ENCODE measurements around the gene DDX1.

The DDX1 gene

DNA sequence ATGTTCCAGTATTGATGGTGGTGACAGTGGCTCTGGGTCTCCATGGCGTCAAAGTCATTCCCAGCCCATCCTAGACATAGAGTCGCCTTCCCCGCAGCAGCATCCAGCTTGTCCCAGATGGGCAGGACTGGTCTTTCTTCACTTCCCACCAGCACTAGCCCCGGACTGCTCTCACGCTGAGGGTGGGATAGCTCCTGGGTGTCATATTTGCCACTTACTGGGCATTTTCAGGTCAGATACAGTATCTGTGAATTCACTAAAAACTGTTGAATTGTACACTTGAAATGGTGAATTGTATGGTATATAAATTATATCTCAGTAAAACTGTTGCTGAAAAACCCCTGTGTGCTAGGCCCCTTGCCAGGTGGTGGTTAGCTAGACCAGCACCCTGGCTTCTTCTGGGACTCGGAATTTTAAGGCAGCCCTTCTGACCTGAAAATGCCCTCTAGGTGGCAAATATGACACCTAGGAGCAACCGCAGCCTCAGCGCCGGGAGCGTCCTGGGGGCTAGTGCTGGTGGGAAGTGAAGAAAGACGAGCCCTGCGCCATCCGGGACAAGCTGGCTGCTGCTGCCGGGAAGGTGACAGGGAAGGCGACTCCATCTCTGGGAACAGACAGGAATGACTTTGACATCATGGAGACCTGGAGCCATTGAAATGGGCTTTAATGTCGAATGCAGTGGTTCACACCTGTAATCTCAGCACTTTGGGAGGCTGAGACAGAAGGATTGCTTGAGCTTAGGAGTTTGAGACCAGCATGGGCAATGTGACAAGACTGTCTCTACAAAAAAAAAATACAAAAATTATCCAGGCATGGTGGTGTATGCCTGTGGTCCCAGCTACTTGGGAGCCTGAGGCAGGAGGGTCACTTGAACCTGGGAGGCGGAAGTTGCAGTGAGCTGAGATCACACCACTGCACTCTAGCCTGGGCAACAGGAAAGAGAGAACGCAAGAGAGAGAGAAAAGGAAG, 56.2 kb downstream of the DDX1 start:
- DNase-seq, result no peak

DNA sequence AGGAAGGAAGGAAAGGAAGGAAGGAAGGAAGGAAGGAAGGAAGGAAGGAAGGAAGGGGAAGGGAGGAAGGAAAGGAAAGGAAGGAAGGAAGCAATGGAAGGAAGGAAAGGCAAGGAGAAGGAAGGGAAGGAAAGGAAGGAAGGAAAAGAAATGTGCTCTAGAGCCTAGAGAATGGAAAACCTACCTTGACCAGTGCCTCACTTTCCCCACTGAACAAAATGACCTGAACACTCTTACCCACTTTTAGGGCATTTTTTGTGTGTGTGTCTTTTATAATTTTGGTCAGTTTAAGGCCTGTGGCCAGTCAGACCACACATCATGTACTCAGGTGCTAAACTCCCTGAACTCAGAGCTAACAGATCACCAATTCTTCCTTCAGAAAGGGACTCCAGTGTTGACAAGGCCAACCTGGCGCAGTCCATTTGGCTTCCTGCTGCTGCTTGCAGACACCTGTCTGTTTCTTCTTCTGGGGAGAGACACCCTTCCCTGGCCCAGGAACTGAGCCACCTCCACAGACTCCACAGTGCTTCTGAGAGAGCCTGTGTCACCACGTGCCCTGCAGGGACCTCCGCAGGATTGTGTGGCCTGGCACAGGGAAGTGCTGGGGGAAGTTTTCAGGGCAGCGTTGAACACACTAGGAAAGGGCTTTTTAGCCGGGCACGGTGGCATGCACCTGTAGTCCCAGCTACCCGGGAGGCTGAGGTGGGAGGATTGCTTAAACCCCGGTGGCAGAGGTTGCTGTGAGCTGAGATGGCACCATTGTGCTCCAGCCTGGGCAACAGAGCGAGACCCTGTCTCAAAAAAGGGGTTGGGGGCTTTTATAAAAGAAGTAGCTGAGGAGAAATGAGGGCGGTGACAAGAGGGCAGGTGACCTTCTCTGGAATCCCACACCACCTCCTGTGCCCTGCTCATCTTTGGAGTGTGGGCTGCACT, 57.2 kb downstream of the DDX1 start:
- no peak for DNase-seq

DNA sequence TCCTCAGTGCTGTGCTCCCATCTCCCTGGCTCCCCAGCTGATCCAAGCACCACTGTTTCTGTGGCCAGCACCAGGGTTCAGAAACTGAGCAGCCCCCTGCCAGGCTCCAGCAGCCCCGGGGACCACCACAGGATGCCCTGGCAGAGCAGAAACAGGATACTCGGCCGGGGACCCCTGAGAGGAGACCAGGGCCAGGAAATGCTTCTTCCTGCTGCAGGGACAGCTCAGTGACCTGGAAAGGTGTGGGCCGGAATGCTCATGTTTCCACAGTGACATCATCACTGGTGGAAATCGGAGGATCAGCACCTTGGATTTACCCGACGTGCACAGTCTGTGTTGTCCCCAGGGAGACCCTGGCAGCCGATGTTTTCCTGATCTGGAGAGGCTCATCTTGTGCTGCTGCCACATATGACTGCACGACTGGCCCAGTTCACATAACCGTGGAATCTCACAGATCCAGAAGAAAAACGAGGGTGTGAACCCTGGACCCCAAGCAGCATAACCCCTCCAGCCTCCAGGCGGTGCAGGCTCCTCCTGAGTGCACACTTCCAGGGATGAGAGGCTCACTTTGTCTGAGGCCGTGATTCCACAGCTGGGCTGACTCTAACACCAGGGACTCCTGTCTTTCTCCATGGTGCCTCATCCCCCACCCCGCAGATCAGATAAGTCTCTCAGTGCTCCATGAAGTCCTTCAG, 58.0 kb downstream of the DDX1 start:
- DNase-seq, result no peak

DNA sequence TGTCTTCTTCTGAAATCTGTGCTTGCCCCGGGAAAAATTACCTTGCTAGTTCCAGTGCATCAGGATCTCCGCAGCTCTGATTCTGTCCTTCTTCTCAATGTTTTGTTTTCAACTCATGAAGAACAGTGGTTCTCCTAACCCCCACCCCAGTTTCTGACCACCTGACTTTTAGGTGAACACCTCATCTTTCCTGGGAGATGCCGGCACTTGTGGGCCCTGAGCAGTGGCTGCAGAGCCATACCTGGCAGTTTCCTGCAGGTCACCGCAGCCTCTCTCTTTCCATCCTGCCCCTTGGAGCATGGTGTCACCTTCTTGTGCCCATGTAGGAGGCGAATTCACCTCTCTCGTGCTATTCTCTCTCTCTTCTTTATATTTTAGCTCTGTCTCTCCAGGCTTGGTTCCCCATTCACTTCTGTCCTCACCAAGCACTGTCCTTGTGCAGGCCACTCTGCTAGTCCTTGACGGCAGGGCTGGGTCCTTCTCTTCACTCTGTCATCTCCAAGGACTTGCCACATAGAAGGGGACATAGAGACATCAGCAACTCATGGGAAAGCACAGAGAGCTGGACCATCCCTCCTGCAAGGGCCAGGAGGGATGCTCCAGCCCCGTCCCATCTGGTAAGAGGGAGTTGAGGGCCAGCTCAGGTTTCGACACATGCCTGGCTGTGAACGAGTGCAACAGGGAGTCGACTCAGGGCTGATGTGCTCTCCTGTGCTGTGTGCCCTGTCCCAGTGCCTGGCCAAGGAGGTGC, 59.1 kb downstream of the DDX1 start:
- no peak for DNase-seq

DNA sequence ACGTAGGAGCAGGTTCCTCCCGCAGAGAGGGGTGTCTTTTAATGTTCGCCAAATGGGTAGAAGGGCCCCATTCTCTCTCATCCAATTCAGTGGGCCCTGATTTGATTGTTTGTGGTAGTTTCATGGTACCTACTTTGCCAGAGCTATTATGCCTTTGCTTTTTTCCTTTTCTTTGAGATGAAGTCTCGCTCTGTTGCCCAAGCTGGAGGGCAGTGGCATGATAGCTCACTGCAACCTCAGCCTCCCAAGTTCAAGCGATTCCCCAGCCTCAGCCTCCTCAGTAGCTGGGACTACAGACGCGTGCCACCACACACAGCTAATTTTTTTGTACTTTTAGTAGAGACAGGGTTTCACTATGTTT, 59.7 kb downstream of the DDX1 start:
- no peak for DNase-seq

DNA sequence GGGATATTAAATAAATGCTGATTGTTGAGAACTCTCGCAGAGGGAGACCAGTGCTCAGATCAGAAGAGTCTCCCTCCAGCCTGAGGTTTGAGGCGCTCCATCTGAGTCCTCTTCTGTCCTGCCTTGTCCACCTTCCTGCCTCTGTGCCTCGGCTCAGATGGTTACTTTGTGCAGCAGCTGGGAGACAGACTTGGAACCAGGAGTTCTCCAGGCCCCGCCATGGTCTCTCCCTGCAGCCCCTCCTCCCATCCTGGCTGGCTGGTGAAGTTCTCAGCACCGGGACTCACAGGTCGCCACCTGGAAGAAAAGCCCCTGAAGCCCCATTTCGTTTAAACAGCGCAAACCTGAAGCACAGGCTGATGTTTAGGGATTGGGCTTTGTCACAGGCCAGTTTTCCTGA, 60.6 kb downstream of the DDX1 start:
- no peak for DNase-seq

DNA sequence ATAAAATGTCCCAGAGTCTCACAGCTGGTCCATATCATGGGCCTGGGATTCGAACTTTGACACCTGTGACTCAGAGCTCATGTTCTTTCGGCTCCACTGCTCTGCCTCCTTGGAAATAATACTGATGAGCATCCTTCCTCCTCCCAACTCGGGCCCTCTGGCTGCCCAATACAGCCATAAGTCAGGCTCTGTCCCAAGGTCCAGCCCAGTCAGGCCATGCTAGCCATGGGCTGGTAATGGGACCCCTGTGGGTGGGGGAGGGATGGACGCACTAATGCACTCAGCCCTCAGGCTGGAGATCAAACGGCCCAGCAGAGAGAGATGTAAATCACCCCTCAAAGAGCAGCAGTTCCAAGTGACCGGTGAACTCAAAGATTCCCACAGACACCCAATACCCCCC, 61.1 kb downstream of the DDX1 start:
- DNase-seq, result no peak

DNA sequence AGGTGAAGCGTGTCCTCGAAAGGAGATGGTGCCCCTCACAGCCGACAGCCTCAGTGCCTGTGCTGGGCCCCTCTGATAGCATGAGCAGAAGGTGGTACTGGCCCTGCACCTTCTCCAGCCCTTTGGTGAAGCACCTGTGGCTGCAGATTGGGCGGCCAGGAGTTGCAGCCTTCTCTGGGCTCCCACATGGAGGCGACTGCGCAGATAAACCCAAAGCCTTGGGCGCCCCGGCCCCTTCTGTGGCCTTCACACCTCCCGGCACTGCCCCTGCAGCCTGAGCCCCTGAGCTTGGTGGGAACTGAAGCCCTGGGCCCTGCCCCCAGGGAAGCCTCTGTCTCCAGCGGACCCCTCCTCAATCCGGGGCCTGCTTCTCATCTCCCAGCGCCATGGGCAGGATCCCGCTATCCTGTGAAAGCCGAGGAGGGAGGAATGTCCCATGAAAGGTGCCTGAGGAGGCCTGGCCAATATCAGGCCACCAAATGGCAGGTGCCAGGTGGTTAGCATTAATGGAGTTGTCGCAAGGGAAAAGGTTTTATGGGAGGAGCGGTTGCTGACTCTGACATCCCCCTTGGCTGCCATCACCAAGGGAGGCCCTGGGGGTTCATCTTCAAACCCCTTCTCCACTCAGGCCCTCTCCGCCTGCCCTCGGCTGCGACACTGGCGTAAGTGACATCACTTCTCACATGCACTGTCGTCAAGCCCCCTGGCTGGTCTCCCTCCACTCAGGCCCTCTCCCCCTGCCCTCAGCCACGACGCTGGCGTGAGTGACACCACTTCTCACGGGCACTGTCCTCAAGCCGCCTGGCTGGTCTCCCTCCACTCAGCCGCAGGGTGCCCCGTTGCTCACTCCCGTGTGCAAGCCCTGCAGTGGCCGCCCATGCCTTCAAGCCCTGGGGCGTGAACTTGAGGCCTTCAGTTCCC, 62.4 kb downstream of the DDX1 start:
- no peak for DNase-seq

DNA sequence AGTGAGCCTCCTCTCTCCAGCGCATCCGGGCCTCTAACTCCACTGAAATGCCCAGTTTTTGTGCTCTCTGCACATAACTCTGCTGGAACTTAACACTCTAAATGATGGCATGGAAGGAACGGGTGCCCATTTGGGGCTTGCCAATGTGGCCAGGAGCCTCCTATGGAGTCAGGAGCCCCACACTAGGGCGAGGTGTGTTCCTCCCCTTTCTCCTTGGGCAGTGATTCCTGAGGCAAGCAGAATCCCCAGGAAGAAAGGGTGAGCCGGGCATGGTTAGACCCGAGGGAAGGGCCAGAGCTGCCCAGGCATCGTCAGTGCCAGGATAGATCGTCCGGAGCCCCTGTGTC, 63.0 kb downstream of the DDX1 start:
- no peak for DNase-seq

DNA sequence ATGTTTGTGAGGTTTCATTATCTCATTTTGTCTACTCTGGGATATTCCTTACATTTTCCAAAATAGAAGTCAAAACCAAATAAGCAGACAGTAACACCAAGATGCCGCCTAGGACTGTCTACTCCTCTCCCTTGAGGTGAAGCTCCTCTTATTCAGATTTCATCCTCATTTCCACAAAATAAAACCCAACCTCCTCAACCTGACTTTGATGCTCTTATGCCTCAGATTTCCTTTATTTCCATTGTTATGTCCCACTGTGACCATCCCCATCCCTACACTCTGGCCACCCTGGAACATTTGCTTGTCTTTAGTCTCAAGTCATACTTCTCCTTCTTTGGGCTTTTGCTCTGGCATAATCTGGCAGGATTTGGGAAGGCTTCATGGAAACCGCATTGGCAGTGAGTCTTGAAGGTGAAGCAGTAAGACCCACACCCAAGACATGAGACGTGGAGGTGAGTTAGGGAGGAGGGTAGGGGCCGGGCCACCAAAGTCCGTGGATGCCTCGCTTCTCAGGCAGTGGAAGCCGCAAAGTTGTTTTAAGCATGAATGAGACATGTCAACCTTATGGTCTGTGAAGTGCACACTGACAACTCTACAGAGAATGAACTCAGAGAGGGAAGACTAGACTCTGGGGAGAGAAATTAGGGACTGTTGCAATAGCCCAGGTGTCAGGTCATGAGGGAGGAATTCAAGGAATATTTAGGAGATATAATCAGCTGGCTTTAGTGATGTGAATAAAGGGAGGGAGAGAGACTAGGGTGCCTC, 63.6 kb downstream of the DDX1 start:
- no peak for DNase-seq

DNA sequence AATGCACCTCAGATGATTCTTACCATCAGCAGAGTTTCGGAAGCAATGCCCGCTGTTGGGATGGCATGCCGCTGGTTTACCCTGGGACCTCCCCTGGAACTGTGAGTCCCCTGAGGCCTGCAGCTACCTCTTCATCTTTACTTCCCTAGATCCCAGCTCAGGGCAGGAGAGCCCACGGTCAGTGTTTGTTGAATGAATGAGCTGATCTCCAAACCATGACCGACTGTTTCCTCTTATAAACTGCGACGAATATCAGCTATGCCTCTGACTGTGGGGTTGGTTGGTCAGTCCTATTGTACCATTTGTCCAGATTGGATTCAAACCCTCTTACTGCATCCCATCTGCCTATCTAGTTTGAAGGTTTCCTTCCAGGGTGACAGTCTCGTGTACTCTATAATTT, 64.4 kb downstream of the DDX1 start:
- DNase-seq, result no peak

DNA sequence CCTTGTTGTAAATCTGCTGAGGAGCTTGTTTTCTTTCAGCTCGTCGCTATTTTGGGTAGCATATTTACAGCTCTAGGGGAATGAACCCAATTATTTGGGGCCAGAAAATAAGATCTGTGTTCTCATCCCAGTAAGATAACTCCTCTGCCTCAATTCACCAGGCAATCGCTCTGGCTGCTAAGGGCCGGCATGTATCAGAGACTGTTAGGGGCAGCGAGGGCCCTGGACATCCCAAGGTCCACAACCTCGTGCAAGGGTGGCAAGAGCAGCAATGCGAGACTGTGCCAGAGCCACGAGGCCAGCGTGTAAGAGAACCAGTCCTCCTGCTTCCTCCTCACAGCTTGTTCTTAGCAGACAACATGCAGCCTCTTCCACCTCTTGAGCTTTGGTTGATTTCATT, 66.1 kb downstream of the DDX1 start:
- no peak for DNase-seq

DNA sequence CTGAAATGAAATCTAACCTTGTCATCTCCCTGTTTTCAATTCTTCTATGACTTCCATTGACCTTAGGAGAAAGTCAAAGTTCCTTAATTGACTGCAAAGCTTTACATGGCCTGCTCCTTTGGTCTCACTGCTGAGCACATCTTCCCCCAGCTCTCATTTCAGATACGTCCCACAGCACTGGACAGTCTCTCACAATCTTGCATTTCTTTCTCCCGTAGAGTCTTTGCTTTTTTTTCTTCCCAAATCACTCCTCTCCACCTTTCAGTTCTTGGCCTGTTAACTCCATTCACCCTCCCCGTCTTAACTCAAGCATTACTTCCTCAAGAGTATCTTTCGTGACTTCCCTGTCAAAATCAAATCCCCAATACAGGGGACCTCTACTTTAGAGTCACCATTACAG, 67.2 kb downstream of the DDX1 start:
- no peak for DNase-seq

DNA sequence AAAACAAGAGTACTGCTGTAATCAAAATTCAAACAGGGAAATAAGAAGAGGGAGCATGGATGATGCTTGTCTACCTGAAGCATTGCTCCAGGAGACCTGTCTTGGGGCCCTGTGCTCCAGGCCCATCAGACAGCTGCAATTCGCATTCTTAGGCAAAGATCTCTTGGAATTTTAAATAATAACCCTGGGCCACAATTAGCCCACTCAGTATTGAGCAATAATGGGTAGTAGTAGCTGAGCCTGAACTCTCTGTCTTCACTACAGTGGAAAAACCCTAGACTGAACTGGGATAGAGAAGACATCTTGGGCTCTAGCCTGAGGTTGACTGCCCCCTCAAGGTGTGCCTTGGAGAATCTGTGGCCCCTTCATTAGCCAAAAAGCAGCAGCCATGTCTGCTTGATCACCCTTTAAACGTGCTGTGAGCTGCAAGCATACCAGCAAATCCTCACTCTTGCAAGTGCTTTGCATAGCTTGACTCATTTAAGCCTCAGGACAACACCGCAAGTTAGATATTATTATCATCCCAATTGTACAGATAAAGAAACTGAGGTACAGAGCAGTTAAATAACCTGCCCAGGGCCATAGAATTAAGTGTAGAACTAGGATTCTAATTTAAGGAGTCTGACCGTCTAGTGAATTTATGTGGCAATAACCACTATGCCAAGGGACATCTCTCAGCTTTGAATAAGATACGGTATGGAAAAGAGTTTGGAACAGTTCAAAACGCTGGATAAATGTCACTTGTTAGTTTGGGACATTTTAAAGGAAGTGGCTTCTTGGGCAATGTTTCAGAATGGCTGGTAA, 69.0 kb downstream of the DDX1 start:
- no peak for DNase-seq

DNA sequence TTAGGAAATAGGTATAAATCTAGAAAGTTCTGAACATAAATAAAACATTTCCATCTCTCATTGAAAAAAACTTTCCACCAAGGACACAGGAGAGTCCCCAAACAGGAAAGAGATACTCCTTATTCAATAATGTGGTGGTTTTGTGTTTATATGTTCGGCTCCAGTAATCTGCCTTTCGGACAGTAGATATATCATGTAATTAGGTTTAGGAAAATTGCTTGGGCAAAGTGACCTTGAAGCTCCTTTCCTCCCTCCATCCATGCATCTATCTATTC, 69.6 kb downstream of the DDX1 start:
- no peak for DNase-seq

DNA sequence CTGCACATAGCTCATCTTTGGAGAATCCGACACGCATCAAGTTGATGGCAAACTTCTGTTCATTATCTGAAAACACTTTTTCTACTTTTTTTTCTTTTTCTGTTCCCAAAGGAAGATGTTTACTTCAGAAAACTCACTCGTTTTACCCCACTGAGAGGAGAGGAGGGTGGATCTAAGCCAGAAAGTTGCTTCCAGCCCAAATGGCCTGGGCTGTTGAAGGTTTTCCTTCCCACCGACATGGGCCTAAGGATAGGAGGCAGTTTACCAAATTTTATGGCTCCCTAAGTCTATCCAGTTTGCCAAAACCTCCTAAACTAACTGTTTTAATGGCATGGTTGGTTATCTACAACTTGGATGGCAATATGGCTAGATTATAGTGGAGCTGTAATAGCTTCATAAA, 70.4 kb downstream of the DDX1 start:
- no peak for DNase-seq

DNA sequence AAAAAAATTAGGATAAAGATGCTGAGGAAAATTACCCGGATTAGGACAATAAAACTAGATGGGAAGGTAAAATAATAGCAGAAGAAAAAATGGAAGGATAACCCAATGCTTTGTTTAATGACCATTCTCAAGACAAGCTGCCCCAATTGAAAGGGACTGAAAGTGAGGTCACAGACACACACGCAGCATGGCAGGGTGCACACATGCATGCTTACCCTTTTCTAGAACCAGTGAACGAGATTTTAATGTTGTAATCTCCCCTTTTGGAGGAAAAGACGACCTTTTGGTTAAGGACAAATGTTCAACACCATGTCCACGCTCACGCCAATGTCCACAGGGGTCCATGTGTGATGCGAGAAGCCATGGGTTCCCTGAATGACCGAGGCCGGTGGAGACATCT, 70.9 kb downstream of the DDX1 start:
- no peak for DNase-seq

DNA sequence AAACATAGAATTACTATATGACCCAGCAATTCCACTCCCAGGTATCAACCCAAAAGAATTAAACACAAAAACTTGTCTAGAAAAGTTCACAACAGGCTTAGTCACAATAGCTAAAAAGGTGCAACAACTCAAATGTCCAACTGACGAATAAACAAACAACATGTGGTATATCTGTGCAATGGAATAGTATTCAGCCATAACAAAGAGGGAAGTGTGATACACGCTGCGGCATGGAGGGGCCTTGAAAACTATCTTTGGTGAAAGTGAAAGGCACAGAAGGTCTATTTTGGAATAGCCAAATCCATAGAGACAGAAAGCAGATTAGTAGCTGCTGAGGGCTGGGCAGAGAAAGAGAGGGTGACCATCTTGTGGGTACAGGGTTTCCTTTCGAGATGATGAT, 72.1 kb downstream of the DDX1 start:
- DNase-seq, result no peak

DNA sequence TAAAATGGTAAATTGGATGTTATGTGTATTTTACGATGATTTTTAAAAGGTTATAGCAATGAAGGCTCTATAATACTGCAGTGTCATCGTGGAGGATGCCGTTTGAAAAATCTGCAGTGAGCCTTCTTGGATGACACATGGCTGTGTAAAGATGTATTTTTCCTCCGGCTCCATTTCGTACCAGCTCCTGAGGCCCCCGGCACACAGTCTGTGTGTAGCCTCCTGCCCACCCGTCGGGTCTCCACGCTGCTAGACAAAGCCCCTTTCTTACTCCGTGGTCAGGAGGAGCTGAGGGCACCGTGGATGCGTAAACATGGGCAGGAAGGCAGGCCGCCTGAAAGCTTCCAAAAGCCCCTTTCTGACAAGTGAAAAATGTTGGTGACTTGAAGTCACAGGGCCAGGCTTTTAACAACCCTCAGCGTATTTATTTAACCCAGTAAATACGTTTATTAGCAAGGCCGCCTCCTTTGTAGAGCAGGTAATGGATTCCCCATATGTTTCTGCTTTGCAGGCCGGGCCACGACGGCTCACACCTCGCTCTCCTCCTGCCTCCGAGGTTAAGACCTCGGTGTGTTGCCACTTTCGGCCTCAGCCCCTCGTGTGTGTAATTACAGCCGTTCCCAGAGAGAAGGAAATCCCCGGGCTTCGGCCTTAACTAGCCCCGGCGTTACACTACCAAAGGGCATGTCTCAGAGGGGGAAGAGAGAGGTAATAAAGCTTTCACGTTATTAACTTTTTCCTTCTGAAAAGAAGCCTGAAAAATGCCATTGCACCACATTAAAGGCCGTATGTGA, 72.8 kb downstream of the DDX1 start:
- no peak for DNase-seq
